H9 (cell line): ENCODE data around the gene WHAMM. TPM values are rescaled to one million over a fixed set of nuclear protein-coding genes. Genes with fewer than 3 reads are reported as not detected.
"Not testable (repeated sequence)": the region's sequence is repeated elsewhere in the genome, so short reads cannot be mapped to it uniquely, and the experiment has no call there.

Experiments used
- DNase-seq: peaks from one replicate; pipeline ENCODE4 v3.0.0-alpha.2; 2017
- H2AFZ ChIP-seq: one replicate; pipeline ENCODE4 v1.6.1; 2013; ENCODE audit warnings: mild to moderate bottlenecking, low read length, control low read depth, moderate library complexity
- H2AK5ac ChIP-seq: 2 replicates; pipeline ENCODE4 v1.6.1; 2013; ENCODE audit warnings: low read length, control low read depth, mixed read lengths; ENCODE audit not compliant: insufficient read length
- H2BK120ac ChIP-seq: one replicate; pipeline ENCODE4 v1.6.1; 2013; ENCODE audit warnings: low read depth, mild to moderate bottlenecking, low read length, control low read depth, inconsistent platforms; ENCODE audit not compliant: poor library complexity, severe bottlenecking
- H2BK12ac ChIP-seq: 2 replicates; pipeline ENCODE4 v1.6.1; 2013; ENCODE audit warnings: low read length, control low read depth, mixed read lengths, low read depth; ENCODE audit not compliant: insufficient read length
- H2BK15ac ChIP-seq: 2 replicates; pipeline ENCODE4 v1.6.1; 2013; ENCODE audit warnings: low read depth, low read length, control low read depth
- H2BK20ac ChIP-seq: one replicate; pipeline ENCODE4 v1.6.1; 2013; ENCODE audit warnings: low read depth, mild to moderate bottlenecking, low read length, control low read depth, inconsistent platforms; ENCODE audit not compliant: poor library complexity, severe bottlenecking
- H2BK5ac ChIP-seq: 2 replicates; pipeline ENCODE4 v1.6.1; 2013; ENCODE audit warnings: low read length, control low read depth, mixed read lengths; ENCODE audit not compliant: insufficient read length
- H3K14ac ChIP-seq: 2 replicates; pipeline ENCODE4 v1.6.1; 2013; ENCODE audit warnings: low read length, control low read depth; ENCODE audit not compliant: insufficient read depth
- H3K18ac ChIP-seq: 2 replicates; pipeline ENCODE4 v1.6.1; 2013; ENCODE audit warnings: low read depth, mild to moderate bottlenecking, mixed read lengths, low read length, control low read depth; ENCODE audit not compliant: insufficient read length
- H3K23ac ChIP-seq: 2 replicates; pipeline ENCODE4 v1.6.1; 2013; ENCODE audit warnings: low read length, control low read depth, mixed read lengths, low read depth; ENCODE audit not compliant: insufficient read length
- H3K23me2 ChIP-seq: 2 replicates; pipeline ENCODE4 v1.6.1; 2013; ENCODE audit warnings: low read depth, mild to moderate bottlenecking, mixed read lengths, low read length, control low read depth; ENCODE audit not compliant: insufficient read length, poor library complexity, severe bottlenecking
- H3K27ac ChIP-seq: 2 replicates; pipeline ENCODE4 v1.5.1; 2013; ENCODE audit warnings: low read length, control low read depth, mixed read lengths, low read depth; ENCODE audit not compliant: insufficient read length
- H3K27me3 ChIP-seq: 2 replicates; pipeline ENCODE4 v1.6.1; 2013; ENCODE audit warnings: low read length, control low read depth, inconsistent platforms; ENCODE audit not compliant: insufficient read depth
- H3K4ac ChIP-seq: 2 replicates; pipeline ENCODE4 v1.6.1; 2013; ENCODE audit warnings: low read depth, mild to moderate bottlenecking, control low read depth, inconsistent platforms, low read length, moderate library complexity
- H3K4me1 ChIP-seq: 2 replicates; pipeline ENCODE4 v1.6.1; 2013; ENCODE audit warnings: low read length, control low read depth, inconsistent platforms; ENCODE audit not compliant: insufficient read depth
- H3K4me2 ChIP-seq: 2 replicates; pipeline ENCODE4 v1.6.1; 2013; ENCODE audit warnings: low read length, control low read depth, mixed read lengths; ENCODE audit not compliant: insufficient read length, insufficient read depth
- H3K56ac ChIP-seq: 2 replicates; pipeline ENCODE4 v1.6.1; 2013; ENCODE audit warnings: low read depth, mild to moderate bottlenecking, mixed read lengths, low read length, control low read depth; ENCODE audit not compliant: insufficient read length
- H3K79me1 ChIP-seq: 2 replicates; pipeline ENCODE4 v1.6.1; 2013; ENCODE audit warnings: low read depth, mild to moderate bottlenecking, moderate library complexity, low read length, control low read depth, inconsistent platforms; ENCODE audit not compliant: insufficient read depth, poor library complexity, severe bottlenecking
- H3K79me2 ChIP-seq: 2 replicates; pipeline ENCODE4 v1.6.1; 2013; ENCODE audit warnings: low read length, control low read depth, inconsistent platforms; ENCODE audit not compliant: insufficient read depth
- H3K9ac ChIP-seq: 2 replicates; pipeline ENCODE4 v1.6.1; 2013; ENCODE audit warnings: low read length, control low read depth, mixed read lengths; ENCODE audit not compliant: insufficient read length; ENCODE audit errors: extremely low read depth
- H3K9me3 ChIP-seq: one replicate; pipeline ENCODE4 v1.6.1; 2013; ENCODE audit warnings: low read depth, low read length, inconsistent platforms; ENCODE audit not compliant: control insufficient read depth
- H3T11ph ChIP-seq: one replicate; pipeline ENCODE4 v1.6.1; 2013; ENCODE audit warnings: mild to moderate bottlenecking, low read length, control low read depth, inconsistent platforms
- H4K20me1 ChIP-seq: one replicate; pipeline ENCODE4 v1.6.1; 2013; ENCODE audit not compliant: control insufficient read depth, insufficient read length, insufficient read depth
- H4K5ac ChIP-seq: 2 replicates; pipeline ENCODE4 v1.6.1; 2013; ENCODE audit warnings: low read depth, mild to moderate bottlenecking, mixed read lengths, low read length, control low read depth; ENCODE audit not compliant: insufficient read length
- H4K8ac ChIP-seq: replicated peaks from 2 replicates; pipeline ENCODE4 v1.6.1; 2013; ENCODE audit warnings: low read length, control low read depth, mixed read lengths, low read depth; ENCODE audit not compliant: insufficient read length
- H4K91ac ChIP-seq: 2 replicates; pipeline ENCODE4 v1.6.1; 2013; ENCODE audit warnings: low read depth, mild to moderate bottlenecking, moderate library complexity, mixed read lengths, low read length, control low read depth; ENCODE audit not compliant: insufficient read length
- H3K27ac Mint-ChIP-seq, 3 experiments: 2 replicates in 2 of 3; 3 replicates in 1 of 3; pipeline ENCODE4 v1.8.0; 2020 to 2021; ENCODE audit warnings: mixed read lengths in 3 of 3, mild to moderate bottlenecking in 1 of 3, moderate library complexity in 1 of 3
- H3K27me3 Mint-ChIP-seq: 2 replicates; pipeline ENCODE4 v1.8.0; 2021; ENCODE audit warnings: low read depth, mild to moderate bottlenecking, moderate library complexity, mixed read lengths
- H3K36me3 Mint-ChIP-seq, 3 experiments: 2 replicates in 2 of 3; 3 replicates in 1 of 3; pipeline ENCODE4 v1.8.0; 2020 to 2021; ENCODE audit warnings: low read depth in 3 of 3, mixed read lengths in 3 of 3; ENCODE audit not compliant: insufficient read depth in 1 of 3
- H3K4me1 Mint-ChIP-seq, 2 experiments: 2 replicates each; pipeline ENCODE4 v1.8.0; 2020; ENCODE audit warnings: mixed read lengths in 2 of 2
- H3K4me3 Mint-ChIP-seq, 2 experiments: 2 replicates in 1 of 2; 3 replicates in 1 of 2; pipeline ENCODE4 v1.8.0; 2020 to 2021; ENCODE audit warnings: mild to moderate bottlenecking in 2 of 2, mixed read lengths in 2 of 2, moderate library complexity in 1 of 2
- H3K9me3 Mint-ChIP-seq, 2 experiments: 2 replicates in 1 of 2; 3 replicates in 1 of 2; pipeline ENCODE4 v1.8.0; 2020; ENCODE audit warnings: mild to moderate bottlenecking in 2 of 2, mixed read lengths in 2 of 2, moderate library complexity in 1 of 2
- CTCF ChIP-seq: fragments of 200-600 bp; sonication (generic); conservative IDR thresholded peaks from 3 replicates; pipeline ENCODE4 v1.8.0; 2021; ENCODE audit warnings: antibody characterized with exemption, mild to moderate bottlenecking
- WGBS: extraction: QIAGEN DNeasy Blood & Tissue Kit; methylation state at CpG from one replicate; pipeline ENCODE4 v1.1.7; 2013; ENCODE audit warnings: missing lambda C conversion rate, low lambda C conversion rate, mixed read lengths; ENCODE audit not compliant: insufficient read length; ENCODE audit errors: extremely low coverage; 5-methylcytosine and 5-hydroxymethylcytosine counted together
- total RNA-seq: library from RNA; stranded (reverse); gene quantifications from 2 replicates; pipeline ENCODE4 v1.2.1, GENCODE V29; 2021

Gene WHAMM
- total RNA-seq, 1 experiment from 2014 or later = 3.0 TPM

- WGBS = no CpG with 5 or more reads among the region's 2 CpGs
- no peak overlapping the region for H3K4ac ChIP-seq
- H3K79me2 ChIP-seq = no peaks in the 10 kb centered on the region
- H3K9me3 ChIP-seq = no peaks in the 10 kb centered on the region
- Mint-ChIP-seq H3K4me3 (no peak overlapping the region), H3K27me3 (no peaks in the 10 kb centered on the region; the same call in 1 of the 2 replicates), H3K4me1 (peaks cover 12 to 17% of the 10 kb centered on the region in 2 experiments), H3K9me3 (no peaks in the 10 kb centered on the region), H3K36me3 (no peaks in the 10 kb centered on the region; a peak in 1 of 7 replicates), H3K27ac (no peak overlapping the region)
- H2BK12ac ChIP-seq = no peak overlapping the region
- no peaks in the 10 kb centered on the region for H3K27me3 ChIP-seq
- H3K23ac ChIP-seq = no peak overlapping the region
- no peaks in the 10 kb centered on the region for H3K79me1 ChIP-seq
- no peaks in the 10 kb centered on the region for H3K23me2 ChIP-seq
- H3K27ac ChIP-seq = no peak overlapping the region
- DNase-seq = peak; percentile 9
- peaks cover 3% of the 10 kb centered on the region; the same call in 1 of the 2 replicates for H3K4me1 ChIP-seq
- no peak overlapping the region for H3T11ph ChIP-seq
- H4K8ac ChIP-seq = no peak overlapping the region
- H4K91ac ChIP-seq = no peak overlapping the region
- no peak overlapping the region for H2AK5ac ChIP-seq
- no peak for TF ChIP-seq CTCF
- H3K18ac ChIP-seq = no peak overlapping the region
- H4K5ac ChIP-seq = no peak overlapping the region
- H3K9ac ChIP-seq = no peak overlapping the region
- H2BK120ac ChIP-seq = no peak overlapping the region
- no peak overlapping the region for H2AFZ ChIP-seq
- H3K14ac ChIP-seq = no peak overlapping the region
- no peaks in the 10 kb centered on the region for H4K20me1 ChIP-seq
- no peak overlapping the region for H2BK20ac ChIP-seq
- H2BK5ac ChIP-seq = no peak overlapping the region
- H3K56ac ChIP-seq = no peak overlapping the region
- H3K4me2 ChIP-seq = no peak overlapping the region
- no peak overlapping the region for H2BK15ac ChIP-seq
Measured at GRCh38 chr15:82864967-82865366, 55.5 kb downstream of the WHAMM start.

- H3K27me3 Mint-ChIP-seq, H3K79me1 ChIP-seq, H3K9me3 ChIP-seq: not testable (repeated sequence)
Measured at GRCh38 chr15:82865581-82865980, 56.2 kb downstream of the WHAMM start.

More at GRCh38 chr15:82865581-82865980, 56.2 kb downstream of the WHAMM start:
- not testable (repeated sequence) for H3K23ac ChIP-seq, H3K9ac ChIP-seq, H3K56ac ChIP-seq, H3K36me3 Mint-ChIP-seq, H4K91ac ChIP-seq, H2BK120ac ChIP-seq, H2BK5ac ChIP-seq, H2BK20ac ChIP-seq, H3T11ph ChIP-seq, H3K4ac ChIP-seq, H2BK15ac ChIP-seq, H3K27me3 ChIP-seq, H3K14ac ChIP-seq, H3K79me2 ChIP-seq, H3K4me1 ChIP-seq, H2BK12ac ChIP-seq, H3K4me2 ChIP-seq, H3K18ac ChIP-seq, H4K8ac ChIP-seq, H2AFZ ChIP-seq, H3K27ac Mint-ChIP-seq, H3K23me2 ChIP-seq, H4K5ac ChIP-seq, H3K27ac ChIP-seq, H4K20me1 ChIP-seq, H3K4me3 Mint-ChIP-seq, H3K9me3 Mint-ChIP-seq, H2AK5ac ChIP-seq
- DNase-seq = peak; percentile 12
- H3K4me1 Mint-ChIP-seq = peaks cover 12 to 17% of the 10 kb centered on the region in 2 experiments
- no CpG with 5 or more reads among the region's 4 CpGs for WGBS
